Skin of body (tissue), 2 donors: ENCODE data around the gene AMBP. TPM values are rescaled to one million over a fixed set of nuclear protein-coding genes. Genes with fewer than 3 reads are reported as not detected.

Source experiments
- DNase-seq: peaks from one replicate; lab custom pipeline; 2025; lab: John Stamatoyannopoulos, UW
- total RNA-seq: library from RNA; depleted of rRNA; stranded (reverse); fragments of >200 nt; gene quantifications from one replicate; pipeline ENCODE4 v1.2.3, GENCODE V29; 2014

AMBP gene
- total RNA-seq, 1 donor from 2014 or later = 0.30 TPM

- DNase-seq = peak; percentile 20
These were observed 34.9 kb upstream of the AMBP start for GRCh38 chr9:114112778-114113584.

GRCh38 chr9:114112325-114112724, 34.2 kb upstream of the AMBP start:
- DNase-seq = no peak

DNA sequence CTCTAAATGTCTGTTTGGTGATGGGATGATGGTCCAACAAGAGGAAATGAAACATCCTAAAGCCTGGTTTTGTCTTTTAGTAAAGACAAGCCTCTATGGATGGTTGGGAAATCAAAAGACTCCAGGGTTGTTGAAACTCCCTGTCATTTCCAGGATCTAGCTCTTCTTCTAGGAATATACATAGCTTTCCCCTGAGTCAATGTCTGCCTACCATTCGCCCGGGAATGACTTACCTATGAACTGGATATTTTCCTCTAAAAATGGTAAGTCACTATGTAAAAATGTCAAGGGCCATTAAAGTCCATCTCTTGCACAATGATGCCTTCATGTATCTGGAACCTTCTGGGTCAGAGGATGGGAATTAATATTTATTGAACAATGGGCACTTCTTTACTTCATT, 32.1 kb upstream of the AMBP start:
- no peak for DNase-seq

DNA sequence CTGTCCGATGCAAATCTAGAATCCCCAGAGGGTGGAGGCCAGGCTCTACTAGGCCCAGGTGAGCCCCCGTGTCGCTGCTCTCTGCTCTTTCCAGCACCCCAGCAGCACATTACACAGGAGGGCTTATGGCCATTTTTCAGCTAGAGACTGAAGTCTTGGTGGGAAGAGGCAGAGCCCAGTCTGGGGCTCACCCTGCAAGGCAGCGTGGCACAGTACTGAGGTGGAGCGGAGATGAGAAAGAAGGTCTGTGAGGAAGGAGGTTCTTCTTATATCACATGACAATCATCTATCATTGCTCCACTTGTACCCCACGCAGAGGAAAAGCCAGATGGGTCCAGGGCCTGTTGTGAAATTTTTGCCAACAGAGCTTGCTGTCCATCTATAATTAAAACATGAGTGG, 31.0 kb upstream of the AMBP start:
- DNase-seq = no peak

- DNase-seq = peak; percentile 36
These were observed 30.1 kb upstream of the AMBP start for GRCh38 chr9:114108016-114108833.

- DNase-seq = no peak
These were observed 29.3 kb upstream of the AMBP start for GRCh38 chr9:114107286-114108001.

GRCh38 chr9:114105236-114105635, 27.1 kb upstream of the AMBP start:
- no peak for DNase-seq

GRCh38 chr9:114102484-114102883, 24.4 kb upstream of the AMBP start:
- no peak for DNase-seq

- DNase-seq = no peak
These were observed 22.4 kb upstream of the AMBP start for GRCh38 chr9:114100536-114100935.

DNA sequence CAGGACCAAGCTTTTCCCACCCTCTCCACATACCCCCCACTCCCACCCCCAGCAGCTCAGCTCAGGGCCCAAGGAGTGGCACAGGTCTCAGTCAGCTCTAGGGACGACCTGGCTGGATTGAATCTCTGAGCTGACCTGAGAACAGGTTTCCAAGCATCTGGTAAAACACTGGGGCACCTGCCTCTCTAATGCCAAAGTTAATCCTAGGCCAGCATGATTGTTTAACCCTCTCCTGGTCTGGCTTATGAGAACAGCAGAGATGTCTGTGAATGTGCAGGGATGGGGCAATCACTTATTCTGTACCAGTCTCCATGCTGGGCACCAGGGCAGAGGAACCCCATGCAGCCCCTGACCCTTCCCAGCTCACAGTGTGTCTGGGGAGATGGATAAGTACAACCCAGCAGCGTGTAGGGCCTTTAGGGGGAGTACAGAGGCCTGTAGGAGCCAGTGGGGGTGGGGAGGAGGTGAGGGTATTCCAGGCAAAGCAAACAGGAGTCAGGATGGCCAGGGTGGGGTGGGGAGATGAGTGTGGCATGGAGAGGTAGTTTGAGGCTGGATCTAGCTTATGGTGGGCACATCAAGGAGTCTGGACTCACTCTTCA, 21.7 kb upstream of the AMBP start:
- DNase-seq = no peak

DNA sequence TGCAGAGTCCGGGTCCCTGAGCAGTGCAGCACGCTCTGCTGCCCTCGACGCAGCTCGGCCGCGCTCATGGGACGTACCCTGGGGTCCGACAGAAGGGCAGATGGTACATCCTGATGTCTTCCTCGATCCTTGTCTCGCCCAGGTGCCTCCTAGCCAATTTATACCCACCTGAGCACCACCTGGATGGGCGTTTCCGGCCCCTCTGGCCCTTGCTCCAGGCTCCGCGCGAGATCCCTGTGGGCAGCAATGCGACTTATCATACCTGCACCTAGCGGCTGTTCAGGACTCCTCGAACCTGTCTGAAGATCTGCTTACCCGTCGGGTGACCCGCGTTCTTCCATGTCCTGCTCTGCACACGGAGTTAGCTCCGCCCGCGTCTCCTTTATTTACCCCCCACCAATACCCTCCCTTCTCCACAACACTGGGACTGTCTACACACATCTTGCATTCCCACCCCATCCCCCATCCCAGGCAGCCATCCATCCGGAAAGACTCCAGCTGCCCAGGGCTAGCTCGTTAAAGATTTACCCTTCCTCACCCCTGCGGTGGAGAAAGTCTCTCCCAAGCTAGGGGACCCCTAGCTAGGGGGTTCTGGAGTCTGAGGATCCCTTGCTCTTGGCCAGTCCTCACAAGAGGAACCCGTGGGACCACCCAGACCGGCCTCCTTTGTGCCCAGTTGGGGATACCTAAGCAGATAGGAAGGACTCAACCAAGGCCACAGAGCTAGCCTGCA, 21.0 kb upstream of the AMBP start, which contains the start of gene KIF12:
Gene KIF12, minus strand, starts transcription at position 357 of the 733 bp plus-strand sequence. Its CDS starts 16 bp downstream, at position 341.
- DNase-seq = no peak

DNA sequence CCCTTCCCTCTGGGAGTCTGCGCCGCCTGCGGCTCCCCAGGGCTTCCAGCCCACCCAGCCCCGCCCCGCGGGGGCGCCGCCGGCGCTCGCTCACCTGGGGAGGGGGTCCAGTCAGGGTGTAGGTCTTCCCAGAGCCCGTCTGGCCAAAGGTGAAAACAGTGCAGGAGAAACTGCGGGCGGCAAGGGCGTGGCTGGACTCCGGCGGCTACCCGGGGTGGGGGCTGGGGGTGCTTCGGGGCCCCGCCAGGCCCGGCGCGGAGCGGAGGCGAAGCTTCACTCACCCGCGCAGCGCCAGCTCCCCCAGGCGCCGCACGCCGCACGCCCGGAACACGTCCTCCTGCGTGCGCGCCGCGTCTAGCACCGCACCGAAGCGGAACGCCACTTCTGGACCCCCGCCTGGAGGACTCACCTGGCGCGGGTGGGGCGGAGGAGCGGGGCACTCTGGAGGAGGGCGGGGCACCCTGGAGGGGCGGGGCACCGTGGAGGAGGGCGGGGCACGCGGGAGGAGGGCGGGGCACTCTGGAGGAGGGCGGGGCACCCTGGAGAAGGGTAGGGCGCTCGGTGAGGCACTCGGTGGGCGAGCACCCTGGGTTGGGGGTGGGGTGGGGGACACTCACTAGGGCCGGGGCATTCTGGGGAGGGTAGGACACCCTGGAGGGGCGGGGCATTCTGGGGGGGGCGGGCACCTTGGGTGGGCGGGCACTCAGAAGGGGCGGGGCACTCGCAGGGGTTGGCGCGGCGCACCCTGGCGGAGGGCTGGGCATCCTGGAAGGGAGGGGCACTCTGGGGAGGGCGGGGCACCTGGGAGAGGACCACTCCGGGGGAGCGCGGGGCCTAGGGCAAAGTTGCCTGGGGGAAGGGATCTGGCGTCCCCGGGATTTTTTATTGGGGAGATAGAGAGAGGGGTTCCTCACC, 20.2 kb upstream of the AMBP start:
- DNase-seq = no peak

DNA sequence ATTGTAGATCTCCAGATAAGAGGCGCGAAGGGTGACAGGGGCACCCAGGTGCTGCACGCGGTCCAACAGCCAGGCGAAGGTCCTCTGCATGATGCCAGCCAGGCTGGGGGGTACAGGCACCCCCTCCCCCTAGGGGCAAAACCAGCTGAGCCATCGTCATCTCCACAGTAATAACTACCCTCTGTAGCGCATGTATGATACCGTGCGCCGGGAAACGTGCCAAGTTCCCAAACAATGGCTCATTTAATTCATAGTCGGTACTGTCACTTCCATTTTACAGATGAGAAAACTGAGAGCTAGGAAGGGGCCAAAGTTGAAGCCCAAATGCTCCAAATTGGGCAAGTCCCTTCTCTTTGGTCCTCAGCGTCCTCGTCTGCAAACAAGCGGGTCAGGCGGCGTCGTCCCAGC, 19.5 kb upstream of the AMBP start:
- DNase-seq = no peak

GRCh38 chr9:114096866-114097612, 18.9 kb upstream of the AMBP start:
- no peak for DNase-seq

GRCh38 chr9:114096041-114096511, 18.0 kb upstream of the AMBP start:
- no peak for DNase-seq

DNA sequence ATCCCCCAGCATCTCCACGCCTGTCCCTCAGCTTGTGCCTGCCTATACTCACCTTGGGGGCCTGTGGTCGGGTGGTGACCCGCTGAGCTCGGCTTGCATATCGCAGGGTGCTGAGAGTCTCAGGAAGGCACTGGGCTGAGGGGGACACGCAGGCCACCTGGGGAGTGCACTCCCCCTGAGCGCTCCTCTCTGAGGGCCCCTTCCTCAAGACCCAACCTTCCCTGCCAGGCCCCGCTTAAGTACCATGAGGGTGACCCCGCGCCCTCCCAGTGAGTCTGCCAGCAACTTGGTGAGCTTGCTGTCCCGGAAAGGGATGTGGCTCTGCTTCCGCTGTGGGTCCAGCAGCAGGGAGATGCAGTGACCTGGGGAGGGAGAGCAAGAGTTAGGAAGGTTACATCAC, 16.9 kb upstream of the AMBP start:
- no peak for DNase-seq

- no peak for DNase-seq
These were observed 15.8 kb upstream of the AMBP start for GRCh38 chr9:114093761-114094505.

DNA sequence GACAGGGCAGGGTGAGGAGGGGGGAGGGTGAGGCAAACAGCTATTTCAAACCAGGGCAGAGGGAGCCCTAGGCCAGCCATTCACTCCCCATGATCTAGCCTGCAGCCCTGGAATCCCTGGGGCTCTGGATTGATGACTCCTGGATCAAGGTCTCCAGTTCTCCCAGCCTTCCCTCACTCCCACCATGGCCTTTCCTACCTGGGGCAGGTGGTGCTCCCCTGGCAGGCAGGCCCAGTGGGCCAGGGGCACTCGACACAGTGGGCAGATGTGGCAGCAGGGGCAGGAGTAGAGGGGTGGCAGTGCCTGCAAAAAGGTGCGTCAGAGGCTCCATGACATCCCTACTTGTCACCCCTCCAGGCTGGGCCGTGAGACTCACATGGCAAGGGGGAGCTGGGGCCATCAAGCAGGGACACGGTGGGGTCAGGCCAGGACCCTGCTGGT, 15.0 kb upstream of the AMBP start:
- DNase-seq = no peak
